Measurements from ENCODE around the gene RAB3GAP1. TPM values are rescaled to one million over a fixed set of nuclear protein-coding genes. Genes with fewer than 3 reads are reported as not detected.

The RAB3GAP1 gene
- total RNA-seq, 1 donor from 2014 or later = 49.3 TPM

- peaks cover 42% of the 10 kb centered on the region for H3K36me3 ChIP-seq (ENCODE audit: insufficient read depth, low read length)
- no peaks in the 10 kb centered on the region for H3K27me3 Mint-ChIP-seq (ENCODE audit: low read depth, unreplicated experiment)
Observed at GRCh38 chr2:135167273-135167672, 115.2 kb downstream of the RAB3GAP1 start.

GRCh38 chr2:135168204-135168856 is 116.2 kb downstream of the RAB3GAP1 start:
- Histone ChIP-seq H3K4me3 (ENCODE audit: insufficient read depth, low read depth, low read length) (no peak overlapping the region), H3K36me3 (ENCODE audit: insufficient read depth, low read length) (peaks cover 36% of the 10 kb centered on the region), H4K20me1 (ENCODE audit: insufficient read depth, low read length) (no peaks in the 10 kb centered on the region), H3K27ac (ENCODE audit: low read depth, low read length) (no peak overlapping the region), H3K4me1 (ENCODE audit: insufficient read depth, low read length) (peaks cover 5% of the 10 kb centered on the region), H3K27me3 (ENCODE audit: insufficient read depth, low read length) (no peaks in the 10 kb centered on the region), H3K9me3 (ENCODE audit: insufficient read depth, low read depth, low read length) (no peaks in the 10 kb centered on the region), H3K79me2 (ENCODE audit: insufficient read depth, low read length) (no peaks in the 10 kb centered on the region), H3K9ac (ENCODE audit: low read length) (no peak overlapping the region), H2AFZ (ENCODE audit: low read depth, low read length) (no peak overlapping the region), H3K4me2 (ENCODE audit: low read length) (no peak overlapping the region)
- Mint-ChIP-seq H3K4me1 (ENCODE audit: low read depth, unreplicated experiment) (peaks cover 9% of the 10 kb centered on the region), H3K4me3 (ENCODE audit: unreplicated experiment) (no peak overlapping the region), H3K9me3 (ENCODE audit: unreplicated experiment) (peaks cover 2% of the 10 kb centered on the region), H3K36me3 (ENCODE audit: low read depth, unreplicated experiment) (peaks cover 24% of the 10 kb centered on the region), H3K27me3 (ENCODE audit: low read depth, unreplicated experiment) (no peaks in the 10 kb centered on the region), H3K27ac (ENCODE audit: unreplicated experiment) (no peak overlapping the region)
- TF ChIP-seq CTCF (IDR thresholded peaks at IDR 0.05; ENCODE audit: insufficient read depth, low read depth, low read length) (no peak), EZH2 (IDR thresholded peaks at IDR 0.05; ENCODE audit: insufficient read depth, low read length) (no peak)
- FAIRE-seq = no peak
- no peak for DNase-seq (ENCODE audit: low read depth)

More at GRCh38 chr2:135167273-135167672, 115.2 kb downstream of the RAB3GAP1 start:
- no peak overlapping the region for H3K4me3 ChIP-seq (ENCODE audit: insufficient read depth, low read depth, low read length)
- DNase-seq (ENCODE audit: low read depth) (no peak), FAIRE-seq (no peak)
- no peak for TF ChIP-seq CTCF (IDR thresholded peaks at IDR 0.05; ENCODE audit: insufficient read depth, low read depth, low read length)
- no peak for TF ChIP-seq EZH2 (IDR thresholded peaks at IDR 0.05; ENCODE audit: insufficient read depth, low read length)
- H3K4me2 ChIP-seq (ENCODE audit: low read length) = no peak overlapping the region
- peaks cover 5% of the 10 kb centered on the region for H3K4me1 ChIP-seq (ENCODE audit: insufficient read depth, low read length)
- Mint-ChIP-seq H3K4me3 (ENCODE audit: unreplicated experiment) (no peak overlapping the region), H3K27ac (ENCODE audit: unreplicated experiment) (no peak overlapping the region), H3K36me3 (ENCODE audit: low read depth, unreplicated experiment) (peaks cover 20% of the 10 kb centered on the region), H3K4me1 (ENCODE audit: low read depth, unreplicated experiment) (peaks cover 10% of the 10 kb centered on the region), H3K9me3 (ENCODE audit: unreplicated experiment) (peaks cover 2% of the 10 kb centered on the region)
- H3K27me3 ChIP-seq (ENCODE audit: insufficient read depth, low read length) = no peaks in the 10 kb centered on the region
- no peak overlapping the region for H3K27ac ChIP-seq (ENCODE audit: low read depth, low read length)
- no peaks in the 10 kb centered on the region for H3K79me2 ChIP-seq (ENCODE audit: insufficient read depth, low read length)
- H3K9me3 ChIP-seq (ENCODE audit: insufficient read depth, low read depth, low read length) = no peaks in the 10 kb centered on the region
- no peaks in the 10 kb centered on the region for H4K20me1 ChIP-seq (ENCODE audit: insufficient read depth, low read length)
- H3K9ac ChIP-seq (ENCODE audit: low read length) = no peak overlapping the region
- H2AFZ ChIP-seq (ENCODE audit: low read depth, low read length) = no peak overlapping the region
